SK-N-SH (cell line): ENCODE results near the gene WASF2.

Experiments used
- EP300 ChIP-seq, 2 experiments: IDR thresholded peaks; 2 replicates each; pipeline versions ENCODE4 v1.4.0 to v1.6.1; 2012; ENCODE audit warnings: borderline replicate concordance in 1 of 2, low read depth in 1 of 2, low read length in 1 of 2
- EZH2phosphoT487 ChIP-seq: fragments of 200-600 bp; sonication (generic); IDR thresholded peaks from 2 replicates; pipeline ENCODE4 v1.6.1; 2017; ENCODE audit warnings: low read depth, mixed run types, mild to moderate bottlenecking, antibody characterized with exemption, moderate library complexity, borderline replicate concordance
- FOXM1 ChIP-seq: IDR thresholded peaks from 2 replicates; pipeline ENCODE4 v1.4.0; 2012; ENCODE audit warnings: low read depth, mild to moderate bottlenecking
- JUND ChIP-seq: IDR thresholded peaks from 2 replicates; pipeline ENCODE4 v1.4.0; 2012
- MEF2A ChIP-seq: IDR thresholded peaks from 2 replicates; pipeline ENCODE4 v1.4.0; 2012; ENCODE audit warnings: low read depth, borderline replicate concordance
- NRF1 ChIP-seq: IDR thresholded peaks from 2 replicates; pipeline ENCODE4 v1.6.1; 2012; ENCODE audit warnings: low read depth, mild to moderate bottlenecking, low read length
- POLR2AphosphoS5 ChIP-seq: IDR thresholded peaks from 2 replicates; pipeline ENCODE4 v1.6.1; 2012; ENCODE audit warnings: low read depth, low read length
- RAD21 ChIP-seq: IDR thresholded peaks from 2 replicates; pipeline ENCODE4 v1.6.1; 2012; ENCODE audit warnings: mild to moderate bottlenecking, low read length
- RFX5 ChIP-seq: IDR thresholded peaks from 2 replicates; pipeline ENCODE4 v1.6.1; 2012; ENCODE audit warnings: mild to moderate bottlenecking, improper control_type of control experiment, low read length
- TCF12 ChIP-seq: IDR thresholded peaks from 2 replicates; pipeline ENCODE4 v1.4.0; 2012
- YY1 ChIP-seq: IDR thresholded peaks from 2 replicates; pipeline ENCODE4 v1.4.0; 2012; ENCODE audit warnings: low read depth, mild to moderate bottlenecking
- TF ChIP-seq, protein P1 (sequence below): fragments of 200-600 bp; sonication (generic); IDR thresholded peaks from 2 replicates; pipeline ENCODE4 v1.6.1; 2017; ENCODE audit warnings: antibody characterized with exemption, mild to moderate bottlenecking, moderate library complexity
- TF ChIP-seq, protein P2 (sequence below): IDR thresholded peaks from 2 replicates; pipeline ENCODE4 v1.4.0; 2012; ENCODE audit warnings: low read depth, borderline replicate concordance
- TF ChIP-seq, protein P3 (sequence below): fragments of 150-350 bp; IDR thresholded peaks from 2 replicates; pipeline ENCODE4 v1.6.1; 2017; ENCODE audit warnings: antibody characterized with exemption, low read length, low read depth, borderline replicate concordance

DNA sequence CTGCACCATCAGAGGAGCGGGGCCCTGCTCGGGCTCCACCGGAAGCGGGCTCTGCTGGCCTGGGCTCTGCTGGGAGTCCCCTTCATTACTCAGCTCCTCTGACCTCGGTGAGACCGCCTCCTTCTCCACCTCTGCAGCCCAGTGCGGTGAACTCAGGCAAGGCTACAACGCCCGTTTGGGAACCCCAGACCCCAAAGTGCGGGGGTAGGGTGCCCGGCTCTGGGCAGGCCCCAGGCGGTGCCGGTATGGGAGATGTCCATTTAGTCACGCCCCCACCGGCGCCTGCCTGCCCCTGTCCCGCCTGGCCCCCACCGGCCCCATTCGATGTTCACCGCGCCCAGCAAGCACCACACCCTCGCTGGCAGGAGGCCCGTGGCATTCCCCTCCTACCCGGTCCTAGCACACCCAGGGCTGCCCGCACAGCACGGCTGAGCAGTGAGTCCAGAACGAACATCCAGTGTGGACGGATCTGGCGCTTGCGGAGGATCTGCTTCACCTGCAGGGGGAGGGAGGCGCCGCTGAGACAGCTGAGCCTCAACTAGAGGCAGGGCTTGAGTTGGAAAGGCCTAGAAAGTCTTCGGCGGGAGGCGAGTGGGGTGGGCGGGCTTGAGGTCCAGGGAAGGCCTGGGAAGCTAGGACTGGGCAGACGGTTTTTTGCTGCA is 133.2 kb downstream of the WASF2 start:
- TF ChIP-seq, protein P1, sequence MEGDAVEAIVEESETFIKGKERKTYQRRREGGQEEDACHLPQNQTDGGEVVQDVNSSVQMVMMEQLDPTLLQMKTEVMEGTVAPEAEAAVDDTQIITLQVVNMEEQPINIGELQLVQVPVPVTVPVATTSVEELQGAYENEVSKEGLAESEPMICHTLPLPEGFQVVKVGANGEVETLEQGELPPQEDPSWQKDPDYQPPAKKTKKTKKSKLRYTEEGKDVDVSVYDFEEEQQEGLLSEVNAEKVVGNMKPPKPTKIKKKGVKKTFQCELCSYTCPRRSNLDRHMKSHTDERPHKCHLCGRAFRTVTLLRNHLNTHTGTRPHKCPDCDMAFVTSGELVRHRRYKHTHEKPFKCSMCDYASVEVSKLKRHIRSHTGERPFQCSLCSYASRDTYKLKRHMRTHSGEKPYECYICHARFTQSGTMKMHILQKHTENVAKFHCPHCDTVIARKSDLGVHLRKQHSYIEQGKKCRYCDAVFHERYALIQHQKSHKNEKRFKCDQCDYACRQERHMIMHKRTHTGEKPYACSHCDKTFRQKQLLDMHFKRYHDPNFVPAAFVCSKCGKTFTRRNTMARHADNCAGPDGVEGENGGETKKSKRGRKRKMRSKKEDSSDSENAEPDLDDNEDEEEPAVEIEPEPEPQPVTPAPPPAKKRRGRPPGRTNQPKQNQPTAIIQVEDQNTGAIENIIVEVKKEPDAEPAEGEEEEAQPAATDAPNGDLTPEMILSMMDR: no peak
- TF ChIP-seq EZH2phosphoT487: no peak
- TF ChIP-seq, protein P2, sequence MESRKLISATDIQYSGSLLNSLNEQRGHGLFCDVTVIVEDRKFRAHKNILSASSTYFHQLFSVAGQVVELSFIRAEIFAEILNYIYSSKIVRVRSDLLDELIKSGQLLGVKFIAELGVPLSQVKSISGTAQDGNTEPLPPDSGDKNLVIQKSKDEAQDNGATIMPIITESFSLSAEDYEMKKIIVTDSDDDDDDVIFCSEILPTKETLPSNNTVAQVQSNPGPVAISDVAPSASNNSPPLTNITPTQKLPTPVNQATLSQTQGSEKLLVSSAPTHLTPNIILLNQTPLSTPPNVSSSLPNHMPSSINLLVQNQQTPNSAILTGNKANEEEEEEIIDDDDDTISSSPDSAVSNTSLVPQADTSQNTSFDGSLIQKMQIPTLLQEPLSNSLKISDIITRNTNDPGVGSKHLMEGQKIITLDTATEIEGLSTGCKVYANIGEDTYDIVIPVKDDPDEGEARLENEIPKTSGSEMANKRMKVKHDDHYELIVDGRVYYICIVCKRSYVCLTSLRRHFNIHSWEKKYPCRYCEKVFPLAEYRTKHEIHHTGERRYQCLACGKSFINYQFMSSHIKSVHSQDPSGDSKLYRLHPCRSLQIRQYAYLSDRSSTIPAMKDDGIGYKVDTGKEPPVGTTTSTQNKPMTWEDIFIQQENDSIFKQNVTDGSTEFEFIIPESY: no peak
- TF ChIP-seq FOXM1: no peak
- no peak for TF ChIP-seq YY1
- no peak for TF ChIP-seq JUND
- TF ChIP-seq POLR2AphosphoS5: no peak
- TF ChIP-seq EP300 (IDR thresholded peaks at IDR 0.05; ENCODE audit: borderline replicate concordance in 1 of 2, low read depth in 1 of 2, low read length in 1 of 2): no peak
- no peak for TF ChIP-seq RFX5
- no peak for TF ChIP-seq TCF12
- no peak for TF ChIP-seq MEF2A
- TF ChIP-seq, protein P3, sequence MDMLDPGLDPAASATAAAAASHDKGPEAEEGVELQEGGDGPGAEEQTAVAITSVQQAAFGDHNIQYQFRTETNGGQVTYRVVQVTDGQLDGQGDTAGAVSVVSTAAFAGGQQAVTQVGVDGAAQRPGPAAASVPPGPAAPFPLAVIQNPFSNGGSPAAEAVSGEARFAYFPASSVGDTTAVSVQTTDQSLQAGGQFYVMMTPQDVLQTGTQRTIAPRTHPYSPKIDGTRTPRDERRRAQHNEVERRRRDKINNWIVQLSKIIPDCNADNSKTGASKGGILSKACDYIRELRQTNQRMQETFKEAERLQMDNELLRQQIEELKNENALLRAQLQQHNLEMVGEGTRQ: no peak
- TF ChIP-seq NRF1: no peak
- no peak for TF ChIP-seq RAD21
